Panc1 (cell line): ENCODE data around the gene CEP78. TPM values are rescaled to one million over a fixed set of nuclear protein-coding genes. Genes with fewer than 3 reads are reported as not detected.

ENCODE experiments used
- ATAC-seq: fragments of 200-7000 bp; cut with Tn5 transposase; 2 replicates; pipeline ENCODE4 v1.9.1; 2020; ENCODE audit warnings: mild to moderate bottlenecking, moderate library complexity
- BruUV-seq: library from RNA; stranded (reverse); fragments of 400-500 nt; replicated peaks from 2 replicates; lab custom pipeline; 2021; lab: Mats Ljungman, UMichigan
- CTCF ChIA-PET: fragments of 300-600 bp; sonication (Branson Sonifier 250); formaldehyde crosslinking; loops from one replicate; lab custom pipeline; 2022; ENCODE audit warnings: antibody characterized with exemption; lab: Charles Lee
- POLR2A ChIA-PET: fragments of 300-600 bp; sonication (Branson Sonifier 250); formaldehyde crosslinking; loops from one replicate; lab custom pipeline; 2022; ENCODE audit warnings: antibody characterized with exemption; lab: Charles Lee
- DNase-seq: peaks from one replicate; pipeline ENCODE4 v3.0.0-alpha.2; 2010; ENCODE audit warnings: low read depth, low spot score
- H3K27ac ChIP-seq: 2 replicates; pipeline ENCODE4 v1.5.1; 2011; ENCODE audit warnings: mild to moderate bottlenecking, low read length, inconsistent platforms
- H3K27me3 ChIP-seq: fragments of 200-500 bp; sonication (Bioruptor generic); 2 replicates; pipeline ENCODE4 v1.6.0; 2014; ENCODE audit warnings: low read length, inconsistent platforms; ENCODE audit not compliant: control insufficient read depth, insufficient read depth
- H3K36me3 ChIP-seq: fragments of 200-500 bp; sonication (Bioruptor generic); 2 replicates; pipeline ENCODE4 v1.5.1; 2014; ENCODE audit warnings: inconsistent platforms, mild to moderate bottlenecking, low read length, moderate library complexity; ENCODE audit not compliant: control insufficient read depth, insufficient read depth
- H3K4me1 ChIP-seq: 2 replicates; pipeline ENCODE4 v1.5.1; 2011; ENCODE audit warnings: inconsistent platforms, mild to moderate bottlenecking, low read length, moderate library complexity; ENCODE audit not compliant: control insufficient read depth, insufficient read depth
- H3K4me3 ChIP-seq, 2 experiments: 2 replicates each; pipeline ENCODE4 v1.5.1; 2011 to 2012; ENCODE audit warnings: low read depth in 2 of 2, low read length in 2 of 2, mild to moderate bottlenecking in 2 of 2, inconsistent platforms in 1 of 2, moderate library complexity in 1 of 2
- H3K9me3 ChIP-seq: fragments of 200-500 bp; sonication (Bioruptor generic); 2 replicates; pipeline ENCODE4 v1.5.1; 2014; ENCODE audit warnings: low read depth, mild to moderate bottlenecking, inconsistent platforms, low read length, moderate library complexity; ENCODE audit not compliant: control insufficient read depth, insufficient read depth
- CTCF ChIP-seq: fragments of 450-650 bp; IDR thresholded peaks from 2 replicates; pipeline ENCODE4 v1.5.1; 2017; ENCODE audit warnings: mild to moderate bottlenecking
- POLR2AphosphoS5 ChIP-seq: IDR thresholded peaks from 2 replicates; pipeline ENCODE4 v1.6.1; 2012; ENCODE audit warnings: mild to moderate bottlenecking, low read depth, low read length, moderate library complexity
- REST ChIP-seq, 2 experiments: IDR thresholded peaks; 2 replicates each; pipeline ENCODE4 v1.6.1; 2011 to 2012; ENCODE audit warnings: low read depth in 2 of 2, control low read depth in 1 of 2, low read length in 1 of 2, mild to moderate bottlenecking in 1 of 2, moderate library complexity in 1 of 2; ENCODE audit not compliant: insufficient read depth in 1 of 2
- SIN3A ChIP-seq: IDR thresholded peaks from 2 replicates; pipeline ENCODE4 v1.6.1; 2012; ENCODE audit warnings: low read depth, mild to moderate bottlenecking, low read length, moderate library complexity, borderline replicate concordance; ENCODE audit not compliant: insufficient read depth
- TCF7L2 ChIP-seq: IDR thresholded peaks from 2 replicates; pipeline ENCODE4 v1.6.1; 2011; ENCODE audit warnings: mild to moderate bottlenecking, low read depth, low read length, inconsistent platforms
- in situ Hi-C: cut with HindIII; loops from 2 replicates; pipeline ENCODE4 v1.10.0; 2016; ENCODE audit warnings: low sequenced_read_pairs, low pct_unique_long_range_greater_than_20kb
- intact Hi-C: fragments of 100-400 bp; cut with micrococcal nuclease; formaldehyde crosslinking; loops from one replicate; pipeline ENCODE4 v1.10.0; 2022; ENCODE audit not compliant: unreplicated experiment
- total RNA-seq: library from RNA; stranded (reverse); gene quantifications from one replicate; pipeline ENCODE4 v1.2.1, GENCODE V29; 2021; ENCODE audit not compliant: unreplicated experiment

The CEP78 gene
- total RNA-seq, 1 experiment from 2014 or later, result 25.2 TPM

GRCh38 chr9:78213712-78214111 is 22.2 kb upstream of the CEP78 start:
- no peaks in the 10 kb centered on the region for H3K36me3 ChIP-seq
- ATAC-seq, result no peak
- no peaks in the 10 kb centered on the region for H3K27me3 ChIP-seq
- no peak for DNase-seq
- H3K9me3 ChIP-seq, result no peaks in the 10 kb centered on the region
- no peak overlapping the region for H3K4me3 ChIP-seq
- no TSS peak for BruUV-seq
- ChIA-PET POLR2A (no interaction called here), CTCF (no interaction called here)
- H3K27ac ChIP-seq, result no peak overlapping the region
- in situ Hi-C loops, result no loop called here
- no peaks in the 10 kb centered on the region for H3K4me1 ChIP-seq
- TF ChIP-seq CTCF (peak; percentile 24; the same call in 1 of the 2 replicates), POLR2AphosphoS5 (no peak), REST (IDR thresholded peaks at IDR 0.05; ENCODE audit: insufficient read depth in 1 of 2, low read depth in 2 of 2, low read length in 1 of 2) (no peak)
- intact Hi-C loops, result no loop called here

GRCh38 chr9:78214492-78214891 is 21.4 kb upstream of the CEP78 start:
- ATAC-seq (no peak), DNase-seq (no peak)
- no peak overlapping the region for H3K4me3 ChIP-seq
- no peaks in the 10 kb centered on the region for H3K36me3 ChIP-seq
- intact Hi-C loops, result no loop called here
- in situ Hi-C loops, result no loop called here
- CTCF ChIA-PET, result no interaction called here
- POLR2A ChIA-PET, result no interaction called here
- TF ChIP-seq POLR2AphosphoS5 (no peak), TCF7L2 (no peak), SIN3A (no peak), CTCF (no peak), REST (IDR thresholded peaks at IDR 0.05; ENCODE audit: insufficient read depth in 1 of 2, low read depth in 2 of 2, low read length in 1 of 2) (no peak)
- H3K27me3 ChIP-seq, result no peaks in the 10 kb centered on the region
- BruUV-seq, result no TSS peak
- no peaks in the 10 kb centered on the region for H3K9me3 ChIP-seq
- H3K27ac ChIP-seq, result no peak overlapping the region
- no peaks in the 10 kb centered on the region for H3K4me1 ChIP-seq
